Measurements from ENCODE around the gene PRC1.

- TF ChIP-seq POLR2A (IDR thresholded peaks at IDR 0.05): no peak
- TF ChIP-seq CTCF (IDR thresholded peaks at IDR 0.05): no peak
Measured at GRCh38 chr15:90917569-90917968, 76.8 kb downstream of the PRC1 start.

All from testis (tissue), 2 donors.